SK-N-SH (cell line): Measurements from ENCODE around the gene DOK6. TPM values are rescaled to one million over a fixed set of nuclear protein-coding genes. Genes with fewer than 3 reads are reported as not detected.

Experiments
- CTCF ChIA-PET: fragments of 300-600, 350-600 bp; formaldehyde crosslinking; extraction: SDS; loops from one replicate; lab custom pipeline; 2021; lab: Yijun Ruan, JAX
- POLR2A ChIA-PET: fragments of 350-600 bp; sonication (Branson Sonifier 250); formaldehyde crosslinking; extraction: SDS; loops from one replicate; lab custom pipeline; 2020; ENCODE audit warnings: antibody characterized with exemption, inconsistent platforms; lab: Yijun Ruan, JAX
- DNase-seq: peaks from one replicate; pipeline ENCODE4 v3.0.0; 2012
- H2AFZ ChIP-seq: fragments of 200-600 bp; sonication (generic); 2 replicates; pipeline ENCODE4 v1.8.1; 2016; ENCODE audit warnings: antibody characterized with exemption, mild to moderate bottlenecking, low read depth
- H3F3A ChIP-seq: fragments of 200-600 bp; sonication (generic); replicated peaks from 2 replicates; pipeline ENCODE3; 2016; ENCODE audit warnings: antibody characterized with exemption, mild to moderate bottlenecking; ENCODE audit not compliant: insufficient read depth
- H3K27ac ChIP-seq, 2 experiments: fragments of 200-500 bp in 1 of 2; fragments of 200-600 bp in 1 of 2; sonication (Bioruptor generic) in 1 of 2; sonication (generic), shearing (Covaris generic) in 1 of 2; 2 replicates each; pipeline versions ENCODE4 v1.5.1 to v1.6.1; 2014 to 2016; ENCODE audit warnings: low read depth in 2 of 2, inconsistent platforms in 1 of 2, low read length in 1 of 2, mild to moderate bottlenecking in 1 of 2, mixed read lengths in 1 of 2
- H3K27me3 ChIP-seq: fragments of 200-600 bp; sonication (generic), shearing (Covaris generic); 2 replicates; pipeline ENCODE4 v1.6.1; 2016; ENCODE audit warnings: mixed run types; ENCODE audit not compliant: insufficient read depth
- H3K36me3 ChIP-seq, 2 experiments: fragments of 200-500 bp in 1 of 2; fragments of 200-600 bp in 1 of 2; sonication (Bioruptor generic) in 1 of 2; sonication (generic) in 1 of 2; replicated peaks in 1 of 2; 2 replicates each; pipeline versions ENCODE3 to v1.5.1; 2014 to 2016; ENCODE audit warnings: low read length in 1 of 2, mild to moderate bottlenecking in 1 of 2; ENCODE audit not compliant: insufficient read depth in 2 of 2, control insufficient read depth in 1 of 2
- H3K4me1 ChIP-seq, 2 experiments: fragments of 200-500 bp in 1 of 2; fragments of 200-600 bp in 1 of 2; sonication (Bioruptor generic) in 1 of 2; sonication (generic), shearing (Covaris generic) in 1 of 2; 2 replicates each; pipeline versions ENCODE4 v1.5.1 to v1.6.1; 2014 to 2016; ENCODE audit warnings: low read depth in 1 of 2, low read length in 1 of 2, mixed run types in 1 of 2; ENCODE audit not compliant: insufficient read depth in 2 of 2, control insufficient read depth in 1 of 2
- H3K4me2 ChIP-seq: fragments of 200-600 bp; sonication (generic), shearing (Covaris generic); 2 replicates; pipeline ENCODE4 v1.6.1; 2017; ENCODE audit warnings: mixed run types
- H3K4me3 ChIP-seq, 2 experiments: fragments of 200-500 bp in 1 of 2; fragments of 200-600 bp in 1 of 2; sonication (Bioruptor generic) in 1 of 2; sonication (generic), shearing (Covaris generic) in 1 of 2; 2 replicates each; pipeline versions ENCODE4 v1.5.1 to v1.8.1; 2014 to 2016; ENCODE audit warnings: low read depth in 2 of 2, inconsistent platforms in 1 of 2, low read length in 1 of 2, mild to moderate bottlenecking in 1 of 2, mixed read lengths in 1 of 2, moderate library complexity in 1 of 2
- H3K79me2 ChIP-seq: fragments of 200-600 bp; sonication (generic); 2 replicates; pipeline ENCODE4 v1.8.1; 2017; ENCODE audit warnings: mild to moderate bottlenecking; ENCODE audit not compliant: insufficient read depth
- H3K9ac ChIP-seq: fragments of 200-600 bp; sonication (generic); 2 replicates; pipeline ENCODE4 v1.6.1; 2017; ENCODE audit warnings: mixed run types
- H3K9me2 ChIP-seq: fragments of 200-600 bp; sonication (generic); 2 replicates; pipeline ENCODE4 v1.6.1; 2017; ENCODE audit warnings: mixed run types
- H3K9me3 ChIP-seq: fragments of 200-600 bp; sonication (generic); 2 replicates; pipeline ENCODE4 v1.6.1; 2017; ENCODE audit warnings: mixed run types, mild to moderate bottlenecking, moderate library complexity
- H4K20me1 ChIP-seq: fragments of 200-600 bp; sonication (generic); 2 replicates; pipeline ENCODE4 v1.6.1; 2017; ENCODE audit warnings: mild to moderate bottlenecking, mixed run types; ENCODE audit not compliant: insufficient read depth
- CTCF ChIP-seq: fragments of 200-600 bp; sonication (generic); IDR thresholded peaks from 2 replicates; pipeline ENCODE4 v1.6.1; 2017; ENCODE audit warnings: antibody characterized with exemption, mild to moderate bottlenecking, moderate library complexity
- ELF1 ChIP-seq: IDR thresholded peaks from 2 replicates; pipeline ENCODE4 v1.4.0; 2012
- EZH2phosphoT487 ChIP-seq: fragments of 200-600 bp; sonication (generic); IDR thresholded peaks from 2 replicates; pipeline ENCODE4 v1.6.1; 2017; ENCODE audit warnings: low read depth, mixed run types, mild to moderate bottlenecking, antibody characterized with exemption, moderate library complexity, borderline replicate concordance
- FOSL2 ChIP-seq: IDR thresholded peaks from 2 replicates; pipeline ENCODE4 v1.4.0; 2012; ENCODE audit warnings: low read depth, mild to moderate bottlenecking, moderate library complexity, borderline replicate concordance
- FOXJ3 ChIP-seq: sonication (generic); formaldehyde crosslinking; IDR thresholded peaks from 2 replicates; pipeline ENCODE4 v1.5.1; 2020; ENCODE audit warnings: mild to moderate bottlenecking, missing genetic modification reagents
- IRF3 ChIP-seq: fragments of 150-350 bp; IDR thresholded peaks from 2 replicates; pipeline ENCODE4 v1.6.1; 2016; ENCODE audit warnings: mild to moderate bottlenecking, low read depth, low read length
- JUND ChIP-seq: IDR thresholded peaks from 2 replicates; pipeline ENCODE4 v1.4.0; 2012
- MAX ChIP-seq: IDR thresholded peaks from 2 replicates; pipeline ENCODE4 v1.4.0; 2012; ENCODE audit warnings: low read depth
- NFIC ChIP-seq: IDR thresholded peaks from 2 replicates; pipeline ENCODE4 v1.4.0; 2012; ENCODE audit warnings: borderline replicate concordance
- POLR2AphosphoS5 ChIP-seq: IDR thresholded peaks from 2 replicates; pipeline ENCODE4 v1.6.1; 2012; ENCODE audit warnings: low read depth, low read length
- RCOR1 ChIP-seq: fragments of 150-350 bp; IDR thresholded peaks from 2 replicates; pipeline ENCODE4 v1.6.1; 2017; ENCODE audit warnings: antibody characterized with exemption, low read length
- RFX5 ChIP-seq: IDR thresholded peaks from 2 replicates; pipeline ENCODE4 v1.6.1; 2012; ENCODE audit warnings: mild to moderate bottlenecking, improper control_type of control experiment, low read length
- RXRA ChIP-seq: IDR thresholded peaks from 2 replicates; pipeline ENCODE4 v1.4.0; 2012; ENCODE audit warnings: low read depth, mild to moderate bottlenecking, borderline replicate concordance
- SIN3A ChIP-seq: IDR thresholded peaks from 2 replicates; pipeline ENCODE4 v1.6.1; 2012; ENCODE audit warnings: low read depth, mild to moderate bottlenecking, low read length, moderate library complexity, borderline replicate concordance
- SMC3 ChIP-seq: IDR thresholded peaks from 2 replicates; pipeline ENCODE4 v1.6.1; 2012; ENCODE audit warnings: low read depth, low read length, improper control_type of control experiment
- TAF1 ChIP-seq: IDR thresholded peaks from 2 replicates; pipeline ENCODE4 v1.6.1; 2012; ENCODE audit warnings: low read depth, mild to moderate bottlenecking, low read length, moderate library complexity, borderline replicate concordance
- TCF12 ChIP-seq: IDR thresholded peaks from 2 replicates; pipeline ENCODE4 v1.4.0; 2012
- USF2 ChIP-seq: fragments of 150-350 bp; IDR thresholded peaks from 2 replicates; pipeline ENCODE4 v1.6.1; 2017; ENCODE audit warnings: antibody characterized with exemption, low read length, low read depth, borderline replicate concordance
- ZBTB33 ChIP-seq: IDR thresholded peaks from 2 replicates; pipeline ENCODE4 v1.4.0; 2012; ENCODE audit warnings: low read depth, borderline replicate concordance
- WGBS: methylation state at CpG from one replicate; pipeline ENCODE4 v1.1.6; 2017; ENCODE audit warnings: low lambda C conversion rate; 5-methylcytosine and 5-hydroxymethylcytosine counted together
- polyA plus RNA-seq, 3 experiments: library from polyadenylated mRNA; depleted of rRNA; stranded (reverse); fragments of >200 nt; gene quantifications; 2 replicates each; pipeline ENCODE4 v1.2.3, GENCODE V29; 2012

DOK6 gene
- polyA plus RNA-seq, 1 of the 3 experiments (the other 2 are of a cell fraction), result 3.9 TPM

- no peak for DNase-seq
- H3K9ac ChIP-seq, result no peak overlapping the region
- no peaks in the 10 kb centered on the region for H3K79me2 ChIP-seq
- no peaks in the 10 kb centered on the region for H3F3A ChIP-seq
- ChIA-PET POLR2A (no interaction called here), CTCF (no interaction called here)
- no peaks in the 10 kb centered on the region for H4K20me1 ChIP-seq
- H3K36me3 ChIP-seq, result no peaks in the 10 kb centered on the region
- no peaks in the 10 kb centered on the region; a peak in 1 of 4 replicates for H3K4me1 ChIP-seq
- H3K27ac ChIP-seq, result no peak overlapping the region
- 80% methylated on average over 7 of the region's 7 CpGs for WGBS
- no peaks in the 10 kb centered on the region for H3K9me2 ChIP-seq
- H2AFZ ChIP-seq, result no peak overlapping the region
- 0 out of 2 replicates have a peak, but pooled peaks cover 6% of the 10 kb centered on the region for H3K9me3 ChIP-seq
- no peak overlapping the region for H3K4me3 ChIP-seq
- no peaks in the 10 kb centered on the region for H3K27me3 ChIP-seq
- H3K4me2 ChIP-seq, result no peak overlapping the region
- TF ChIP-seq IRF3 (no peak), FOSL2 (no peak), FOXJ3 (CRISPR knock-in tag) (no peak), ZBTB33 (no peak), USF2 (no peak), MAX (no peak), SIN3A (no peak), CTCF (no peak), TCF12 (no peak), EZH2phosphoT487 (no peak), SMC3 (no peak), ELF1 (no peak), POLR2AphosphoS5 (no peak), NFIC (no peak), RXRA (no peak), RFX5 (no peak), TAF1 (no peak), RCOR1 (no peak), JUND (no peak)
These were observed 314.6 kb downstream of the DOK6 start for GRCh38 chr18:69715191-69715795.
